ENCODE measurements around the gene CUL5. TPM values are rescaled to one million over a fixed set of nuclear protein-coding genes. Genes with fewer than 3 reads are reported as not detected.

The CUL5 gene
- 19.3 and 28.9 TPM in 2 replicates for total RNA-seq (2014; rRNA removed; shearing (Covaris generic))

DNA sequence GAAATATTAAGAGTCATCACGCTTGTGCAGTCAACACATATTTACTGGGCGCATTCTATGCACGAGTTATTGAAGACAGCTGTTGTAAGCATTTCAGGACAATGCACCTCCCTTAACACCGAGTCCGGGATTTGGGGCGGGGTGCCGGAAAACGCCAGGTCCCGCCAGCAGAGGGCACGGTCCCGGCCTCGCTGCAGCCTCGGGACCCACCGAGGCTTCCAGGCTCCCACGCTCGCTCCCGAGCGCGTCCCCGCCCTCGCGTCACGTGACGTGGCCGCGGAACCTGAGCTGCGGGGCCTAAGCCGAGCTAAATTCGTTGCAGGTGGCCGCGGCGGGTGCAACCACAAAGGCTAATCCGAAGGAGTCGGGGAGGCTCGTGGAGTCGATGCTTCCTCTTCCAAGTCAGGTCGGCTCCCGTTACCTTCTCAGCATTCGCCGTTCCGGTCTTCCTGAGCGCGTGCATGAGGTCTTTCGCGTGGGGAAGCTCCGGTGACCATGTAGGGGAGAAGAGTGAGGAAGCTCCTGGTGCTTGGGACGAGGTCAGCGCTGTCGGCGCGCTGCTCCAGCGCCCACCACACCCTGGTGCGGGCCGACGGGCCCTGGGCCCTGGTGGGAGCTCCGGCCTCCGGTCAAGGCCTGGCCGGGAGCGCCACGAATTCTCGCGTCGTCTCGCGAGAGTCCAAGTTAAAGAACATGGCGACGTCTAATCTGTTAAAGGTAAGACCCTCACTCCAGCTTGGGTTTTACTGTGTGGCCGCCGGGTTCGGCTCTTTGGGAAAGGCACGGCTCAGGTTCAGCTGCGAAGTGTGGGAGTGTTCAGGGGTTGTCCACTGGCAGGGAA, at the start of gene CUL5:
TSS of gene CUL5 (plus strand) at position 243 of the 841 bp plus-strand sequence. CDS start at position 694, 451 bp downstream.
- DNase-seq = peak; percentile 93
- H3K4me3 ChIP-seq (ENCODE audit: insufficient read depth, low read depth, low read length) = peak within 1 kb of the TSS; percentile 98
- no peaks in the 10 kb centered on the region for H3K27me3 ChIP-seq (ENCODE audit: control insufficient read depth, insufficient read depth, low read length)
- no peaks in the 10 kb centered on the region for H3K36me3 ChIP-seq (replicated peaks; ENCODE audit: control insufficient read depth, insufficient read depth, low read length)

DNA sequence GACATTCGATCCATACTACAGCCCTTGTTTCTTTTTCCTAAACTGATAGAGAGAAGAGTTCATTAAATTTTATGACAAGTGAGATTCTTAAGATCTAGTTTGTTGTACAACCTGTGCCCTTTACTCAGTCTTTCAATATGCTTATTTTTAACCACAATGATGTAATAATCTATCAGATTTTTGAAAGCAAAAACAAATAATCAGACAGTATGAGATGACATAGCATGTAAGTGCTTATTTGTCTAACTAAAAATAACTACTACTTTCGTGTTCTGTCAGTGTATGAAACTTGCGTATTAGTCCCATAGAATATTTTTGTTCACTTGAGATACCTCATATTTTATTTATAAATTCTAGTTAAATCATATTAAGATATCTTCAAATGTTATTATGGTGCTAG, 47.2 kb upstream of the CUL5 start:
- no peaks in the 10 kb centered on the region for H3K27me3 ChIP-seq (ENCODE audit: control insufficient read depth, insufficient read depth, low read length)
- DNase-seq = no peak
- no peaks in the 10 kb centered on the region; the same call in none of the 2 replicates for H3K36me3 ChIP-seq (replicated peaks; ENCODE audit: control insufficient read depth, insufficient read depth, low read length)
- no peak overlapping the region for H3K4me3 ChIP-seq (ENCODE audit: insufficient read depth, low read depth, low read length)

GRCh38 chr11:107962181-107962580, 46.5 kb upstream of the CUL5 start:
- DNase-seq = no peak
- Histone ChIP-seq H3K4me3 (ENCODE audit: insufficient read depth, low read depth, low read length) (no peak overlapping the region), H3K36me3 (replicated peaks; ENCODE audit: control insufficient read depth, insufficient read depth, low read length) (no peaks in the 10 kb centered on the region; the same call in none of the 2 replicates), H3K27me3 (ENCODE audit: control insufficient read depth, insufficient read depth, low read length) (no peaks in the 10 kb centered on the region)

DNA sequence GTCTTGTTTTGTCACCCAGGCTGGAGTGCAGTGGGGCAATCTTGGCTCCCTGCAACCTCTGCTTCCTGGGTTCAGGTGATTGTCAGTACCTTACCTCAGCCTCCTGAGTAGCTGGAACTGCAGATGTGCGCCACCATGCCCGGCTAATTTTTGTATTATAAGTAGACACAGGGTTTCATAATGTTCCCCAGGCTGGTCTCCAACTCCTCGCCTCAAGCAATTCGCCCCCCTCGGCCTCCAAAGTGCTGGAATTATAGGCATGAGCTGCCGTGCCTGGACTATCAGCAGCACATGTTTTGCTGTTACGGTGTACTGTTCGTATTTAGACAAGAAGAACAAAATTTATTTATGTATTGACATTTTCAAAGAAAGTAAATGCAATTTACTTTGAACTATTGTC, 45.6 kb upstream of the CUL5 start:
- DNase-seq = no peak
- no peak overlapping the region for H3K4me3 ChIP-seq (ENCODE audit: insufficient read depth, low read depth, low read length)
- H3K27me3 ChIP-seq (ENCODE audit: control insufficient read depth, insufficient read depth, low read length) = no peaks in the 10 kb centered on the region

GRCh38 chr11:107969219-107969618, 39.5 kb upstream of the CUL5 start:
- Histone ChIP-seq H3K4me3 (ENCODE audit: insufficient read depth, low read depth, low read length) (no peak overlapping the region), H3K27me3 (ENCODE audit: control insufficient read depth, insufficient read depth, low read length) (no peaks in the 10 kb centered on the region)
- peak; percentile 60 for DNase-seq

More for the DNA sequence above, 45.6 kb upstream of the CUL5 start:
- H3K36me3 ChIP-seq (replicated peaks; ENCODE audit: control insufficient read depth, insufficient read depth, low read length) = no peaks in the 10 kb centered on the region; the same call in none of the 2 replicates

DNA sequence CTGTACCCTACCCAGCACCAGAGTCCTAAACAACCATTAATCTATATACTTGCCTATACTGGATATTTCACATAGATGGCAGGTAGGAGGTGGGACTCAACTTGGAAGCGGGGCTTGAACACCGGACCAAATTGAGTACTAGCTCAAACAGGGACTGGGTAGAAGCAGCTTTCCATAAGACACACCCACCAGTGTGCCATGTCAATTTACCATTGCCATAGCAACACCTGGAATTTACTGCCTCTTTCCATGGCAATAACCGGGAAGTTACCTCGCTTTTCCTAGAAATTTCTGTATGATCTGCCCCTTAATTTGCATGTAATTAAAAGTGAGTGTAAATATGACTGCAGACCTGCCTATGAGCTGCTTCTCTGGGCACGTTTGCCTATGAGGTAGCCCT, 38.6 kb upstream of the CUL5 start:
- no peak for DNase-seq
- H3K27me3 ChIP-seq (ENCODE audit: control insufficient read depth, insufficient read depth, low read length) = no peaks in the 10 kb centered on the region
- H3K36me3 ChIP-seq (replicated peaks; ENCODE audit: control insufficient read depth, insufficient read depth, low read length) = no peaks in the 10 kb centered on the region
- H3K4me3 ChIP-seq (ENCODE audit: insufficient read depth, low read depth, low read length) = no peak overlapping the region

More at GRCh38 chr11:107969219-107969618, 39.5 kb upstream of the CUL5 start:
- no peaks in the 10 kb centered on the region; the same call in 1 of the 2 replicates for H3K36me3 ChIP-seq (replicated peaks; ENCODE audit: control insufficient read depth, insufficient read depth, low read length)

DNA sequence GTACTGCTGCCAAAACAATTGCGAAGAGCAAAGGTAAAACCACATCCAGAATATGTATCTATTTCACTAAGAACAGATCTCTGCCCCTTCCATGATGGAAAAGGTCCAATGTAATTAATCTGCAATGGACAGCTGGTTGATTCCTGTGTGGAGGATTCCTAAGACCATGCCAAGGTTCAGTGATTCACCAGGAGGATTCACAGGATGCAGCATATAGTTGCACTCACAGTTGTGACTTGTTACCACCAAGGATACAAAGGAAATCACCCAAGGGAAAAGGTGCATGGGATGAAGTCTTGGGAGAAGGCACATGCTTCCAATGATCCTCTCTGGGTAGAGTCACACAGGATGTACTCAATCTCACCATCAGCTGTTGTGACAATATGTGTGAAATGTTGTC, 35.1 kb upstream of the CUL5 start:
- H3K4me3 ChIP-seq (ENCODE audit: insufficient read depth, low read depth, low read length) = no peak overlapping the region
- no peak for DNase-seq

GRCh38 chr11:107988397-107989158, 20.1 kb upstream of the CUL5 start:
- H3K36me3 ChIP-seq (replicated peaks; ENCODE audit: control insufficient read depth, insufficient read depth, low read length) = no peaks in the 10 kb centered on the region
- no peak for DNase-seq
- no peaks in the 10 kb centered on the region for H3K27me3 ChIP-seq (ENCODE audit: control insufficient read depth, insufficient read depth, low read length)
- no peak overlapping the region for H3K4me3 ChIP-seq (ENCODE audit: insufficient read depth, low read depth, low read length)

More for the DNA sequence above, 35.1 kb upstream of the CUL5 start:
- Histone ChIP-seq H3K27me3 (ENCODE audit: control insufficient read depth, insufficient read depth, low read length) (no peaks in the 10 kb centered on the region), H3K36me3 (replicated peaks; ENCODE audit: control insufficient read depth, insufficient read depth, low read length) (no peaks in the 10 kb centered on the region)

- H3K36me3 ChIP-seq (replicated peaks; ENCODE audit: control insufficient read depth, insufficient read depth, low read length) = no peaks in the 10 kb centered on the region
- H3K27me3 ChIP-seq (ENCODE audit: control insufficient read depth, insufficient read depth, low read length) = no peaks in the 10 kb centered on the region
- no peak overlapping the region for H3K4me3 ChIP-seq (ENCODE audit: insufficient read depth, low read depth, low read length)
- DNase-seq = peak; percentile 22
These were observed 16.8 kb upstream of the CUL5 start for GRCh38 chr11:107991868-107992414.

- H3K27me3 ChIP-seq (ENCODE audit: control insufficient read depth, insufficient read depth, low read length) = no peaks in the 10 kb centered on the region
- H3K4me3 ChIP-seq (ENCODE audit: insufficient read depth, low read depth, low read length) = no peak overlapping the region
- DNase-seq = no peak
- no peaks in the 10 kb centered on the region for H3K36me3 ChIP-seq (replicated peaks; ENCODE audit: control insufficient read depth, insufficient read depth, low read length)
These were observed 12.5 kb upstream of the CUL5 start for GRCh38 chr11:107996006-107996776.

DNA sequence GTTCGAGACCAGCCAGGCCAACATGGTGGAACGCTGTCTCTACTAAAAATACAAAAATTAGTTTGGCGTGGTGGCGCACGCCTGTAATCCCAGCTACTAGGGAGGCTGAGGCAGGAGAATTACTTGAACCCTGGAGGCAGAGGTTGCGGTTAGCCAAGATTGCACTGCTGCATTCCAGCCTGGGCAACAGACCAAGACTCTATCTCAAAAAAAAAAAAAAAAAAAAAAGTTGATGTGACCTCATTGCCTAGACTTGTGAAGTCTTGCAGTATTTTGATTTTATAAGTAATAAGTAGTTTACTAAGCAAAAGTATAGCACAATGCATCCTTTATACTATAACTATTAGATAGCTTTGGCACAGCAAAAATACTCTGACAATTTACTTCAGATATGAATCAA, 9.9 kb upstream of the CUL5 start:
- no peak for DNase-seq

DNA sequence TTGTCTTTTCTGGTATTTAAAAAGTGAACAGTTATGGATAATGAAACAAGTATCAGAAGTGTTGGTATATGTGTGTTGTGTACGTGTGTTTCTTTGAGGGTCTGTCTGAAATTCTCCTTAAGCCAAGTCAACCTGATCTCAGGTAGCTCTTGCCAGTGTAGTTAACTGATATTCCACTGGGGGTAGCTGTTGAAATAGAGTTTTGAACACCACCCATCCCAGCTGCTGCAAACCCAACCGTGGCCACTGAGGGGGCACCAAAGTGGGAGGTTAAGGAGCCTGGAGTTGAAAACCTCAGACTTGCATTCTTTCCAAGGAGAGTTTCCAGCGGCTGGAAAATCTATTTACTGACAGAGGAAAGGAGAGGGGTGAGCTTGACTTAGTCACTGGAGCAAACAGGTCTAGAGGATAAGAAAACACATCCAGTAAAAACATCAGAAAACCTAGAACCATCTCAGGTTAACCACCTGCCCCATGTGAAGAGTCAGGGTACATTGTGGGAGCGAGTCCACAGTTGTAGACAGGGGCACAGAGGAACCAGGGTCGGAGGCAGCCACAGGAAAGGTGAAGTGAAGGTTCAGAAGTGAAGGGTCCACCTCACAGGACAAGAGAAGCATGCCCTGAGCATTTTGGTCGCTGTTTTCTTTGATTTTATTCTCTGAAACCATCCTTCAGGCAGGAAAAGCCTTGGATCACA, 8.8 kb upstream of the CUL5 start:
- Histone ChIP-seq H3K4me3 (ENCODE audit: insufficient read depth, low read depth, low read length) (no peak overlapping the region), H3K36me3 (replicated peaks; ENCODE audit: control insufficient read depth, insufficient read depth, low read length) (no peaks in the 10 kb centered on the region), H3K27me3 (ENCODE audit: control insufficient read depth, insufficient read depth, low read length) (no peaks in the 10 kb centered on the region)
- DNase-seq = peak; percentile 81

More for the DNA sequence above, 9.9 kb upstream of the CUL5 start:
- Histone ChIP-seq H3K36me3 (replicated peaks; ENCODE audit: control insufficient read depth, insufficient read depth, low read length) (no peaks in the 10 kb centered on the region), H3K27me3 (ENCODE audit: control insufficient read depth, insufficient read depth, low read length) (no peaks in the 10 kb centered on the region), H3K4me3 (ENCODE audit: insufficient read depth, low read depth, low read length) (no peak overlapping the region)

- H3K36me3 ChIP-seq (replicated peaks; ENCODE audit: control insufficient read depth, insufficient read depth, low read length) = no peaks in the 10 kb centered on the region
- no peaks in the 10 kb centered on the region for H3K27me3 ChIP-seq (ENCODE audit: control insufficient read depth, insufficient read depth, low read length)
- no peak overlapping the region for H3K4me3 ChIP-seq (ENCODE audit: insufficient read depth, low read depth, low read length)
- no peak for DNase-seq
These were observed 6.2 kb upstream of the CUL5 start for GRCh38 chr11:108002476-108002875.

Measured in H7 (cell line).